WTC11 (cell line): ENCODE data around the gene NUP210L. TPM values are rescaled to one million over a fixed set of nuclear protein-coding genes. Genes with fewer than 3 reads are reported as not detected.
"Not testable (repeated sequence)": the region's sequence is repeated elsewhere in the genome, so short reads cannot be mapped to it uniquely, and the experiment has no call there.

ENCODE experiments used
- ATAC-seq: fragments of 200-7000 bp; cut with Tn5 transposase; 2 replicates; pipeline ENCODE4 v1.10.0; 2021; ENCODE audit warnings: mild to moderate bottlenecking, moderate library complexity
- CTCF ChIA-PET: fragments of 300-600 bp; sonication (Branson Sonifier 250); formaldehyde crosslinking; loops from one replicate; lab custom pipeline; 2021; ENCODE audit warnings: antibody characterized with exemption; lab: Charles Lee
- POLR2A ChIA-PET: fragments of 350-600 bp; sonication (Branson Sonifier 250); formaldehyde crosslinking; loops from one replicate; lab custom pipeline; 2021; ENCODE audit warnings: antibody characterized with exemption; lab: Charles Lee
- DNase-seq: peaks from one replicate; pipeline ENCODE4 v3.0.0; 2021; ENCODE audit warnings: low spot score
- H3K27ac Mint-ChIP-seq: 2 replicates; pipeline ENCODE4 v1.8.0; 2021; ENCODE audit warnings: mixed read lengths
- H3K27me3 Mint-ChIP-seq: 2 replicates; pipeline ENCODE4 v1.8.0; 2021; ENCODE audit warnings: low read depth, mild to moderate bottlenecking, moderate library complexity, mixed read lengths
- H3K36me3 Mint-ChIP-seq: 2 replicates; pipeline ENCODE4 v1.8.0; 2021; ENCODE audit warnings: mixed read lengths
- H3K4me1 Mint-ChIP-seq: 2 replicates; pipeline ENCODE4 v1.8.0; 2022; ENCODE audit warnings: mixed read lengths
- H3K4me3 Mint-ChIP-seq: 2 replicates; pipeline ENCODE4 v1.8.0; 2021; ENCODE audit warnings: mild to moderate bottlenecking, moderate library complexity, mixed read lengths
- H3K9me3 Mint-ChIP-seq: 2 replicates; pipeline ENCODE4 v1.8.0; 2021; ENCODE audit warnings: mixed read lengths
- AFF4 ChIP-seq: sonication (generic); formaldehyde crosslinking; IDR thresholded peaks from 2 replicates; pipeline ENCODE4 v1.8.1; 2023; ENCODE audit warnings: mild to moderate bottlenecking, missing genetic modification reagents, borderline replicate concordance
- EMX1 ChIP-seq: fragments of 250-450 bp; sonication (Bioruptor Pico); IDR thresholded peaks from 2 replicates; pipeline ENCODE4 v1.8.0; 2021; ENCODE audit warnings: mild to moderate bottlenecking
- IRF1 ChIP-seq: sonication (generic); formaldehyde crosslinking; IDR thresholded peaks from 2 replicates; pipeline ENCODE4 v1.8.0; 2023; ENCODE audit warnings: missing genetic modification reagents
- MAX ChIP-seq: sonication (generic); formaldehyde crosslinking; IDR thresholded peaks from 2 replicates; pipeline ENCODE4 v1.8.0; 2022; ENCODE audit warnings: mild to moderate bottlenecking, missing genetic modification reagents
- NR3C1 ChIP-seq: sonication (generic); formaldehyde crosslinking; conservative IDR thresholded peaks from 2 replicates; pipeline ENCODE4 v1.8.1; 2023; ENCODE audit warnings: low read depth, mild to moderate bottlenecking, missing genetic modification reagents
- OVOL2 ChIP-seq: fragments of 250-450 bp; sonication (Bioruptor Pico); IDR thresholded peaks from 2 replicates; pipeline ENCODE4 v1.9.0; 2021; ENCODE audit warnings: mild to moderate bottlenecking, borderline replicate concordance
- PRRX2 ChIP-seq: fragments of 250-450 bp; sonication (Bioruptor Pico); IDR thresholded peaks from 2 replicates; pipeline ENCODE4 v1.8.0; 2021; ENCODE audit warnings: mild to moderate bottlenecking
- RORB ChIP-seq: fragments of 250-450 bp; sonication (Bioruptor Pico); IDR thresholded peaks from 2 replicates; pipeline ENCODE4 v1.9.0; 2021; ENCODE audit warnings: mild to moderate bottlenecking
- SMAD3 ChIP-seq: sonication (generic); formaldehyde crosslinking; IDR thresholded peaks from 2 replicates; pipeline ENCODE4 v1.8.0; 2022; ENCODE audit warnings: missing genetic modification reagents, mild to moderate bottlenecking, borderline replicate concordance
- ZBTB21 ChIP-seq: sonication (generic); formaldehyde crosslinking; IDR thresholded peaks from 2 replicates; pipeline ENCODE4 v1.8.1; 2023; ENCODE audit warnings: mild to moderate bottlenecking, missing genetic modification reagents, borderline replicate concordance
- ZMAT4 ChIP-seq: fragments of 250-450 bp; sonication (Bioruptor Pico); IDR thresholded peaks from 2 replicates; pipeline ENCODE4 v1.9.0; 2021; ENCODE audit warnings: mild to moderate bottlenecking
- ZNF138 ChIP-seq: sonication (generic); formaldehyde crosslinking; conservative IDR thresholded peaks from 2 replicates; pipeline ENCODE4 v1.8.1; 2022; ENCODE audit warnings: mild to moderate bottlenecking, moderate library complexity, missing genetic modification reagents
- ZNF396 ChIP-seq: fragments of 250-450 bp; sonication (Bioruptor Pico); IDR thresholded peaks from 2 replicates; pipeline ENCODE4 v1.8.0; 2021; ENCODE audit warnings: mild to moderate bottlenecking, moderate library complexity, borderline replicate concordance
- ZNF416 ChIP-seq: fragments of 250-450 bp; sonication (Bioruptor Pico); IDR thresholded peaks from 2 replicates; pipeline ENCODE4 v1.9.0; 2021; ENCODE audit warnings: mild to moderate bottlenecking, inconsistent platforms
- ZNF512 ChIP-seq: sonication (generic); formaldehyde crosslinking; IDR thresholded peaks from 2 replicates; pipeline ENCODE4 v1.8.1; 2022; ENCODE audit warnings: missing genetic modification reagents, borderline replicate concordance
- total RNA-seq: library from RNA; stranded (reverse); gene quantifications from 3 replicates; pipeline ENCODE4 v1.2.3, GENCODE V29; 2021
- TF ChIP-seq, protein P1 (sequence below): fragments of 250-450 bp; sonication (Bioruptor Pico); conservative IDR thresholded peaks from 2 replicates; pipeline ENCODE4 v1.9.0; 2021; ENCODE audit warnings: mild to moderate bottlenecking
- TF ChIP-seq, protein P2 (sequence below): sonication (generic); formaldehyde crosslinking; IDR thresholded peaks from 2 replicates; pipeline ENCODE4 v1.8.1; 2022; ENCODE audit warnings: mild to moderate bottlenecking, missing genetic modification reagents, moderate library complexity, borderline replicate concordance
- TF ChIP-seq, protein P3 (sequence below): sonication (generic); formaldehyde crosslinking; IDR thresholded peaks from 2 replicates; pipeline ENCODE4 v1.8.1; 2023; ENCODE audit warnings: mild to moderate bottlenecking, missing genetic modification reagents, moderate library complexity
- TF ChIP-seq, protein P4 (sequence below): sonication (generic); formaldehyde crosslinking; conservative IDR thresholded peaks from 2 replicates; pipeline ENCODE4 v1.8.1; 2022; ENCODE audit warnings: mild to moderate bottlenecking, missing genetic modification reagents

NUP210L gene
- total RNA-seq, 1 experiment from 2014 or later, result 0.02 TPM

GRCh38 chr1:154014154-154014907 is 140.5 kb downstream of the NUP210L start (continued):
- no peak for TF ChIP-seq ZNF512 (CRISPR knock-in tag)

- H3K9me3 Mint-ChIP-seq, H3K27me3 Mint-ChIP-seq, H3K4me1 Mint-ChIP-seq, CTCF ChIA-PET, POLR2A ChIA-PET, H3K4me3 Mint-ChIP-seq, H3K36me3 Mint-ChIP-seq, ATAC-seq, H3K27ac Mint-ChIP-seq, DNase-seq: not testable (repeated sequence)
Observed at GRCh38 chr1:154012543-154012942, 142.3 kb downstream of the NUP210L start.

GRCh38 chr1:154012129-154012528 is 142.7 kb downstream of the NUP210L start:
- Mint-ChIP-seq H3K4me1 (no peaks in the 10 kb centered on the region), H3K36me3 (no peaks in the 10 kb centered on the region)
- POLR2A ChIA-PET, result no interaction called here
- no peak for DNase-seq
- TF ChIP-seq NR3C1 (no peak), SMAD3 (CRISPR knock-in tag) (no peak), IRF1 (no peak), ZNF396 (CRISPR knock-in tag) (no peak), ZBTB21 (CRISPR knock-in tag) (no peak), ZNF138 (CRISPR knock-in tag) (no peak), ZNF416 (no peak), ZMAT4 (CRISPR knock-in tag) (no peak), PRRX2 (no peak), AFF4 (no peak), OVOL2 (no peak), RORB (CRISPR knock-in tag) (no peak), EMX1 (CRISPR knock-in tag) (no peak), MAX (CRISPR knock-in tag) (no peak)
- TF ChIP-seq, protein P1, sequence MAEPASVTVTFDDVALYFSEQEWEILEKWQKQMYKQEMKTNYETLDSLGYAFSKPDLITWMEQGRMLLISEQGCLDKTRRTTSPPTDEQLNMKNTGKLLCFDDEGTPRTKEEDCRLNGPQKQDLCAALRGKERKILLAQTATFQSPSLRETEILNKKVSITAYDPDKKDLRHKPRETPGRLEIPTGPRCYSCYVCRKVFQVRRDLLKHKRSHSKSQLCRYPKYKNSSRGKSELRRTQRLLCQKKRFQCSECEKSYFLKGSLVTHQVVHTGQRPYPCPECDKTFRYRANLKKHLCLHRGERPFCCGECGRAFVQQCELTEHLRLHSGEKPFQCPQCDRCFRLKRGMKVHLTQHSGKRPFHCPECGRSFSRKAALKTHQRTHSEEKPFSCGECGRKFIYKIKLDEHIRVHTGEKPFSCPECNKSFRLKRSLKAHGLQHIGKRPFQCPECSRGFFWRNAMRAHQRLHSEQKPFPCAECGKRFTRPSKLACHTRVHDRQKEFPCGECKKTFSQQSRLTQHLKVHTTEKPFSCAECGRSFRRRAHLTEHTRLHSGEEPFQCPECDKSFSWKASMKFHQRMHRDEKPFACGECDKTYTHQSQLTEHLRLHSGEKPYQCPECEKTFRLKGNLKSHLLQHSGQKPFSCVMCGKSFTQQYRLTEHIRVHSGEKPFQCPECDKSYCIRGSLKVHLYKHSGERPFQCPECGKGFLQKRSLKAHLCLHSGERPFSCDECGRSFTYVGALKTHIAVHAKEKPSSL (CRISPR knock-in tag), result no peak
- TF ChIP-seq, protein P2, sequence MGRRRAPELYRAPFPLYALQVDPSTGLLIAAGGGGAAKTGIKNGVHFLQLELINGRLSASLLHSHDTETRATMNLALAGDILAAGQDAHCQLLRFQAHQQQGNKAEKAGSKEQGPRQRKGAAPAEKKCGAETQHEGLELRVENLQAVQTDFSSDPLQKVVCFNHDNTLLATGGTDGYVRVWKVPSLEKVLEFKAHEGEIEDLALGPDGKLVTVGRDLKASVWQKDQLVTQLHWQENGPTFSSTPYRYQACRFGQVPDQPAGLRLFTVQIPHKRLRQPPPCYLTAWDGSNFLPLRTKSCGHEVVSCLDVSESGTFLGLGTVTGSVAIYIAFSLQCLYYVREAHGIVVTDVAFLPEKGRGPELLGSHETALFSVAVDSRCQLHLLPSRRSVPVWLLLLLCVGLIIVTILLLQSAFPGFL (CRISPR knock-in tag), result no peak
- TF ChIP-seq, protein P3, sequence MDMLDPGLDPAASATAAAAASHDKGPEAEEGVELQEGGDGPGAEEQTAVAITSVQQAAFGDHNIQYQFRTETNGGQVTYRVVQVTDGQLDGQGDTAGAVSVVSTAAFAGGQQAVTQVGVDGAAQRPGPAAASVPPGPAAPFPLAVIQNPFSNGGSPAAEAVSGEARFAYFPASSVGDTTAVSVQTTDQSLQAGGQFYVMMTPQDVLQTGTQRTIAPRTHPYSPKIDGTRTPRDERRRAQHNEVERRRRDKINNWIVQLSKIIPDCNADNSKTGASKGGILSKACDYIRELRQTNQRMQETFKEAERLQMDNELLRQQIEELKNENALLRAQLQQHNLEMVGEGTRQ (CRISPR knock-in tag), result no peak
- TF ChIP-seq, protein P4, sequence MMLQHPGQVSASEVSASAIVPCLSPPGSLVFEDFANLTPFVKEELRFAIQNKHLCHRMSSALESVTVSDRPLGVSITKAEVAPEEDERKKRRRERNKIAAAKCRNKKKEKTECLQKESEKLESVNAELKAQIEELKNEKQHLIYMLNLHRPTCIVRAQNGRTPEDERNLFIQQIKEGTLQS (CRISPR knock-in tag), result no peak
- TF ChIP-seq, all 79 proteins: peak for 0
- ATAC-seq, result no peak
- no peak overlapping the region for H3K4me3 Mint-ChIP-seq
- H3K27me3 Mint-ChIP-seq, result no peaks in the 10 kb centered on the region
- H3K9me3 Mint-ChIP-seq, result no peaks in the 10 kb centered on the region
- no peak overlapping the region for H3K27ac Mint-ChIP-seq
- CTCF ChIA-PET, result no interaction called here
